SJCRH30 (cell line): ENCODE data around the gene CHD5. TPM values are rescaled to one million over a fixed set of nuclear protein-coding genes. Genes with fewer than 3 reads are reported as not detected.

Source experiments
- DNase-seq, 2 experiments: peaks; one replicate each; pipeline ENCODE4 v3.0.0-alpha.2; 2015 to 2020
- H3K27ac ChIP-seq: fragments of 250-450 bp; sonication (Bioruptor Pico); 2 replicates; pipeline ENCODE4 v1.5.1; 2020; ENCODE audit warnings: mild to moderate bottlenecking, moderate library complexity
- H3K27me3 ChIP-seq: fragments of 250-450 bp; sonication (Bioruptor Pico); 2 replicates; pipeline ENCODE4 v1.5.1; 2020; ENCODE audit warnings: mild to moderate bottlenecking, moderate library complexity
- H3K36me3 ChIP-seq: fragments of 250-450 bp; sonication (Bioruptor Pico); 2 replicates; pipeline ENCODE4 v1.5.1; 2020; ENCODE audit warnings: mild to moderate bottlenecking, moderate library complexity
- H3K4me1 ChIP-seq: fragments of 250-450 bp; sonication (Bioruptor Pico); 2 replicates; pipeline ENCODE4 v1.5.1; 2020; ENCODE audit warnings: mild to moderate bottlenecking, moderate library complexity
- H3K4me3 ChIP-seq: fragments of 250-450 bp; sonication (Bioruptor Pico); 2 replicates; pipeline ENCODE4 v1.5.1; 2020; ENCODE audit warnings: mild to moderate bottlenecking, moderate library complexity
- H3K9me3 ChIP-seq: fragments of 250-450 bp; sonication (Bioruptor Pico); replicated peaks from 2 replicates; pipeline ENCODE4 v1.5.1; 2020; ENCODE audit warnings: mild to moderate bottlenecking, moderate library complexity
- total RNA-seq: library from RNA; depleted of rRNA; stranded (reverse); fragments of >200 nt; shearing (Covaris generic); gene quantifications from 2 replicates; pipeline ENCODE4 v1.2.3, GENCODE V29; 2014

The CHD5 gene
- total RNA-seq, 1 experiment from 2014 or later: 0.06 TPM

GRCh38 chr1:6208723-6209660, 28.9 kb upstream of the CHD5 start:
- no peak for DNase-seq

GRCh38 chr1:6207921-6208320, 27.8 kb upstream of the CHD5 start:
- no peak for DNase-seq
- Histone ChIP-seq H3K27ac (no peak overlapping the region), H3K36me3 (no peaks in the 10 kb centered on the region), H3K4me1 (no peaks in the 10 kb centered on the region), H3K9me3 (no peaks in the 10 kb centered on the region), H3K27me3 (no peaks in the 10 kb centered on the region), H3K4me3 (no peak overlapping the region)

More at GRCh38 chr1:6208723-6209660, 28.9 kb upstream of the CHD5 start:
- H3K9me3 ChIP-seq: 0 out of 2 replicates have a peak, but pooled peaks cover 1% of the 10 kb centered on the region
- no peak overlapping the region for H3K27ac ChIP-seq
- no peak overlapping the region for H3K4me3 ChIP-seq
- H3K36me3 ChIP-seq: no peaks in the 10 kb centered on the region
- H3K27me3 ChIP-seq: 0 out of 2 replicates have a peak, but pooled peaks cover 3% of the 10 kb centered on the region
- H3K4me1 ChIP-seq: no peaks in the 10 kb centered on the region

DNA sequence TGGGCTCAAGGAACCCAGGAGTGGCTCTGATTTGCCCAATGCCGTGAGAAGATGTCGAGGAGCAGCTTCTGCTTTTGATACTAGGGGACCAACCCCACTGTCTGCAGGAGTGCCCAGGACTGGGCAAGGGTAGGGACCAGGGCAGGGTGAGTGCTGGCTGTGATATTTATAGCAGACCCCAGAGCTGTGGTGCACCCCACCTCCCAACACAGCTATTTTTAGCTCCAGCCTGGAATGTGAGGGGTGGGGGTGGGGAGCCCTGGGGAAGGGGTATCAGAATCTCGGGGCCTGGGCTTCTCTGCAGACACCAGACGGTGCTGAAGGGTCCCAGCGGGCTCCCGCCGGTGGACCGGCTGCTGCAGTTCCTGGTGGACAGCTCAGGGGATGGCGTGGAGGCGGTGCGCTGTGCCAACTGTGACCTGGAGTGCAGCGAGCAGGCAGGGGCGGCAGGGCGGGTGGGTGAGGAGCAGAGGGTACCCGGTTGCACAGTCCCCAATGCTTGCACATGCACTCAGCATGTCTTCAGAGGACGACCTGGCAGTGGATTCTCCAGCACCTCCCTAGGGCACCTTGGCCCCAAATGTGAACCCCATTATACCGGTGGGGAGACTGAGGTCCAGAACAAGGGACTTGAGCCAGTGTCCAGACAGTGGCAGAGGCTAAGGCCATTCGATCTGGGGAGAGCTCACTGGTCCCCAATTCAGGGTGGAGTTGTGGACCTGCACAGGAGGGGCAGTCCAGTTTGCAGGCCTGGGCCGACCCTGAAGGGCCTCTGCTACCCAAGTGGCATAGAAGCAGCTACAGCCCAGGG, 27.2 kb upstream of the CHD5 start:
- DNase-seq: no peak
- Histone ChIP-seq H3K4me3 (no peak overlapping the region), H3K27ac (no peak overlapping the region), H3K27me3 (no peaks in the 10 kb centered on the region), H3K36me3 (no peaks in the 10 kb centered on the region), H3K9me3 (no peaks in the 10 kb centered on the region), H3K4me1 (no peaks in the 10 kb centered on the region)

DNA sequence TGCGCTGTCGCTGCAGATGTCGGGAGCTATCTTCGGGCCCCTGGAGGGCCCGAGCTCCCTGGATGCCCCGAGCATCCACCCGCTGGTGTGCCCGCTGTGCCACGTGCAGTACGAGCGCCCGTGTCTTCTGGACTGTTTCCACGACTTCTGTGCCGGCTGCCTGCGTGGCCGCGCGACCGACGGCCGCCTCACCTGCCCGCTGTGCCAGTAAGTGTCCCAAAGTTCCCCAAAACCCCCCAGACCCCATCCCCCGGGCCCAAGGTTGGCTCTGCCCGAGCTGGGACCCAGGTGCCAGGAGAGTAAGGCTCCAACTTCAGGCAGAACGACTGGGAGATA, 26.4 kb upstream of the CHD5 start:
- Histone ChIP-seq H3K27ac (no peak overlapping the region), H3K4me1 (no peaks in the 10 kb centered on the region), H3K9me3 (no peaks in the 10 kb centered on the region), H3K27me3 (no peaks in the 10 kb centered on the region), H3K36me3 (no peaks in the 10 kb centered on the region), H3K4me3 (no peak overlapping the region)
- no peak for DNase-seq

- DNase-seq: no peak
- Histone ChIP-seq H3K4me3 (peak within 1 kb of the TSS; percentile 4; the same call in 1 of the 2 replicates), H3K36me3 (no peaks in the 10 kb centered on the region), H3K9me3 (no peaks in the 10 kb centered on the region), H3K27me3 (no peaks in the 10 kb centered on the region), H3K27ac (no peak within 1 kb of the TSS), H3K4me1 (no peaks in the 10 kb centered on the region)
Observed at GRCh38 chr1:6205849-6206519, 25.9 kb upstream of the CHD5 start, which contains the start of gene RNF207. Gene RNF207 (plus strand): TSS chr1:6206119. CDS start chr1:6206536, 417 bp downstream.

- Histone ChIP-seq H3K9me3 (no peaks in the 10 kb centered on the region), H3K27ac (no peak overlapping the region), H3K27me3 (no peaks in the 10 kb centered on the region), H3K4me3 (no peak overlapping the region), H3K4me1 (peaks cover 7% of the 10 kb centered on the region), H3K36me3 (peaks cover 14% of the 10 kb centered on the region)
- no peak for DNase-seq
Observed at GRCh38 chr1:6202256-6202655, 22.1 kb upstream of the CHD5 start.

DNA sequence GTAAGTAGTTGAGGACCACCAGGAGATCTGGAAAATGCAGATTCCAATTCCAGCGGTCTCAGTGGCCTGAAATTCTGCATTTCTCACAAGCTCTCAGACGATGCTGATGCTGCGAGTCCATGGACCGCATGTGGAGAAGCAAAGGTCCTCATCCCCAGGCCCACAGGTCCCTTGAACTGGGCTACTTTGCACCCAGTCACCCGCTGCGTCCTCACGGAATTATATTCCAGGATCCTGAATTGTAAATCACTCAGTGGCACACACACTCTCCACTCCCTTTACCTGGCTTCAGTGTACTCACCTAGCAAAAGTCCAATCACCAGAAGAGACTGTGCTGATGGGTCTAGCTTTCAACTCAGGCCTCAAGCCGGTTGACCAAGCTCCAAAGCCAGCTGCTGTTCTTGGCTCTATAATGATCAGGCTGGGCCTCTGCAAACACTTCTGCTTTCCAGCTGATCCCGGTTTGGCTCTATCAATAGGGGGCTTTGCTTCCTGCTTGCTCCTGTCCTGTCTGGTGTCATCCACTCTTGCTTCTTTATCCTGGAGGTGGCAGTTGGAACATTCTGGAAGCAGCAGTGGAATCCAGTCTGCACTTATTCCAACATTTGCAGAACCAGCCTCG, 20.2 kb upstream of the CHD5 start:
- Histone ChIP-seq H3K36me3 (peaks cover 33% of the 10 kb centered on the region), H3K27me3 (no peaks in the 10 kb centered on the region), H3K4me3 (peak overlapping the region; percentile 95), H3K4me1 (peaks cover 7% of the 10 kb centered on the region), H3K27ac (peak overlapping the region; percentile 86), H3K9me3 (no peaks in the 10 kb centered on the region)
- DNase-seq: peak; percentile 38 to 49

- Histone ChIP-seq H3K36me3 (peaks cover 41% of the 10 kb centered on the region), H3K4me1 (peaks cover 7% of the 10 kb centered on the region), H3K4me3 (peak within 1 kb of the TSS; percentile 95), H3K9me3 (no peaks in the 10 kb centered on the region), H3K27me3 (no peaks in the 10 kb centered on the region), H3K27ac (peak within 1 kb of the TSS; percentile 86)
- DNase-seq: peak; percentile 100
Observed at GRCh38 chr1:6199298-6200187, 19.4 kb upstream of the CHD5 start, which contains the start of gene RPL22. Gene RPL22 (minus strand): TSS chr1:6199595. CDS start chr1:6199573, 22 bp downstream.

DNA sequence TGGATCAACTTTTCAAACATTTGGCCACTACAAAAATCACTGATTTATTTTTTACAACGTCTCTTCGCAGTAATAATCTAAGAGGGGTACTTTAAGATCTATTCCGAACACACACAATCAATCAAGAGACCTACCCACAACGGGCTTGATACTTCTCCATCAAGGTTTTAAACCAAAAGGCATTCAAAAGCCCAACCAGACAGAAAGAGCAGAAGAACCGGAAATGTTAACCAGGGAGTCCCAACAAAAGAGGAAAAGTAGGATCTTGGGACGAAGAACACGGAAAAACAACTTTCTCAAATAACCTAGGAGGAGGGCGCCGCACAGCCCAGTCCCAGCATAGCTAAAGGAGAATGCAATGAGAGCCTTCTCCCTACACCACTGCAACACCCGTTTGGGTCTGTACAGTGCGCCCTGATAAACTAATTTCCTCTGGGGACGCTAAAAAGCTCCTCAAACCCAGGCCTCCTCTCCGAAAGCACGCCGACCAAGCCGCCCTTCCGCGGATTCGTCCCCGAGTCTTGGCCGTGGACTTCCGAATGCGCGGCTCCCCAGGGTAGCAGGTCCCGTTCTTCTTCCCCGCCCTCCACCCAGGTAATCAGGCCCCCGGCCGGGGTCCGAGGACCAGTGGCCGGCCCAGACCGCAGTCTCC, 18.7 kb upstream of the CHD5 start:
- DNase-seq: no peak
- peak overlapping the region; percentile 95 for H3K4me3 ChIP-seq
- no peaks in the 10 kb centered on the region for H3K9me3 ChIP-seq
- no peaks in the 10 kb centered on the region for H3K27me3 ChIP-seq
- H3K4me1 ChIP-seq: peaks cover 7% of the 10 kb centered on the region
- H3K27ac ChIP-seq: peak overlapping the region; percentile 86
- peaks cover 49% of the 10 kb centered on the region for H3K36me3 ChIP-seq

- no peaks in the 10 kb centered on the region for H3K27me3 ChIP-seq
- H3K27ac ChIP-seq: no peak overlapping the region; the same call in 1 of the 2 replicates
- DNase-seq: no peak
- H3K36me3 ChIP-seq: peaks cover 57% of the 10 kb centered on the region
- H3K9me3 ChIP-seq: no peaks in the 10 kb centered on the region
- peak overlapping the region; percentile 95 for H3K4me3 ChIP-seq
- H3K4me1 ChIP-seq: peaks cover 7% of the 10 kb centered on the region
Observed at GRCh38 chr1:6197746-6198427, 17.8 kb upstream of the CHD5 start.

DNA sequence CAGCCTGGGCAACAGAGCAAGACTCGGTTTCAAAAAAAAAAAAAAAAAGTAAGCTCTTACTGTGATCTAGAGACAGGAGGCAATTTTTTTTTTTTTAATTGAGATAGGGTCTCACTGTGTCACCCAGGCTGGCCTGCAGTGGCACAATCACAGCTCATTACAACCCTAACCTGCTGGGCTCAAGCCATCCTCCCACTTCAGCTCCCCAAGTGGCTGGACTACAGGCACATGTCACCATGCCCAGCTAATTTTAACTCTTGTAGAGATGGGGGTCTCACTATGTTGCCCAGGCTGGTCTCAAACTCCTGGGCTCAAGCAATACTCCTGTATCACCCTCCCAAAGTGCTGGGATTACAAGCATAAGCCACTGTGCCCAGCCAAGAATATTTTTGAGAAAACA, 11.8 kb upstream of the CHD5 start:
- peaks cover 95% of the 10 kb centered on the region for H3K36me3 ChIP-seq
- H3K4me3 ChIP-seq: no peak overlapping the region
- no peaks in the 10 kb centered on the region for H3K27me3 ChIP-seq

DNA sequence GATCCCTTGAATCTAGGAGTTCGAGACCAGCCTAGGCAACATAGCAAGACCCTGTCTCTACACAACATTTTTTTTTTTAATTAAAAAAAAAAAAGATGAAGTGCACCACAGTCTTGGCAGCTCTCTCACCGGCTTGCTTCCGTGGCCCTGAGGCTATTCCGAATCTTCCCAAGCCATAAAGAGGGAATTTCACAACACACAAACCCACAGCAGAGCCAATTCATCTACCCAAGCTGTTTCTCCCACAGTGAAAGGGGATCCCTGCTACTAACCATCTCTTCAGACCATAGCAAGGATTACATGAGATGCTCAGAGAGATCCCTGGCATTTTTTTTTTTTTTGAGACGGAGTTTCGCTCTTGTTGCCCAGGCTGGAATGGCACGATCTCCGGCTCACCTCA, 8.3 kb upstream of the CHD5 start:
- H3K36me3 ChIP-seq: peaks cover 81% of the 10 kb centered on the region

More for the DNA sequence above, 11.8 kb upstream of the CHD5 start:
- H3K27ac ChIP-seq: no peak overlapping the region
- no peak for DNase-seq
- H3K9me3 ChIP-seq: no peaks in the 10 kb centered on the region
- H3K4me1 ChIP-seq: no peaks in the 10 kb centered on the region

More for the DNA sequence above, 8.3 kb upstream of the CHD5 start:
- H3K27me3 ChIP-seq: no peaks in the 10 kb centered on the region
- no peaks in the 10 kb centered on the region for H3K9me3 ChIP-seq
- DNase-seq: no peak
- H3K4me1 ChIP-seq: no peaks in the 10 kb centered on the region
- H3K27ac ChIP-seq: no peak overlapping the region
- no peak overlapping the region for H3K4me3 ChIP-seq
